GM18505 (cell line): ENCODE measurements around the gene STARD13.
"Not testable (repeated sequence)": the region's sequence is repeated elsewhere in the genome, so short reads cannot be mapped to it uniquely, and the experiment has no call there.

ENCODE experiments used
- ATAC-seq: cut with Tn5 transposase; IDR thresholded peaks from one replicate; pipeline ENCODE4 v1.9.1; 2021; ENCODE audit not compliant: unreplicated experiment
- POLR2A ChIP-seq: IDR thresholded peaks from 4 replicates; pipeline ENCODE4 v1.6.1; 2011; ENCODE audit warnings: borderline replicate concordance; ENCODE audit not compliant: insufficient read depth, insufficient read length; ENCODE audit errors: extremely low read depth

Gene STARD13

GRCh38 chr13:33176526-33176925 is 109.0 kb downstream of the STARD13 start:
- no peak for ATAC-seq
- no peak for TF ChIP-seq POLR2A

- ATAC-seq, result no peak
- TF ChIP-seq POLR2A, result no peak
These were observed 109.6 kb downstream of the STARD13 start for GRCh38 chr13:33175991-33176390.

- no peak for ATAC-seq
- TF ChIP-seq POLR2A, result no peak
These were observed 110.6 kb downstream of the STARD13 start for GRCh38 chr13:33174931-33175330.

- ATAC-seq, result no peak
- no peak for TF ChIP-seq POLR2A
These were observed 111.1 kb downstream of the STARD13 start for GRCh38 chr13:33174491-33174890.

GRCh38 chr13:33172911-33173310 is 112.6 kb downstream of the STARD13 start:
- ATAC-seq, result no peak
- no peak for TF ChIP-seq POLR2A

- no peak for ATAC-seq
- TF ChIP-seq POLR2A, result no peak
These were observed 113.2 kb downstream of the STARD13 start for GRCh38 chr13:33172400-33172799.

- TF ChIP-seq POLR2A, result no peak
- ATAC-seq, result no peak
These were observed 116.1 kb downstream of the STARD13 start for GRCh38 chr13:33169273-33169980.

- ATAC-seq, result no peak
These were observed 117.1 kb downstream of the STARD13 start for GRCh38 chr13:33168321-33168960.

GRCh38 chr13:33167491-33167890 is 118.1 kb downstream of the STARD13 start:
- ATAC-seq, result no peak
- no peak for TF ChIP-seq POLR2A

More at GRCh38 chr13:33168321-33168960, 117.1 kb downstream of the STARD13 start:
- TF ChIP-seq POLR2A, result no peak

- ATAC-seq, result no peak
These were observed 119.8 kb downstream of the STARD13 start for GRCh38 chr13:33165787-33166186.

GRCh38 chr13:33164331-33164730 is 121.2 kb downstream of the STARD13 start:
- TF ChIP-seq POLR2A, result no peak
- no peak for ATAC-seq

More at GRCh38 chr13:33165787-33166186, 119.8 kb downstream of the STARD13 start:
- TF ChIP-seq POLR2A, result no peak

- not testable (repeated sequence) for ATAC-seq
These were observed 122.8 kb downstream of the STARD13 start for GRCh38 chr13:33162725-33163124.

- TF ChIP-seq POLR2A, result no peak
- no peak for ATAC-seq
These were observed 126.7 kb downstream of the STARD13 start for GRCh38 chr13:33158816-33159215.

GRCh38 chr13:33158271-33158670 is 127.3 kb downstream of the STARD13 start:
- no peak for TF ChIP-seq POLR2A
- no peak for ATAC-seq

GRCh38 chr13:33154911-33155310 is 130.6 kb downstream of the STARD13 start:
- no peak for TF ChIP-seq POLR2A
- ATAC-seq, result no peak
